Motor neuron (in vitro differentiated cells): ENCODE results near the gene HAND1. TPM values are rescaled to one million over a fixed set of nuclear protein-coding genes. Genes with fewer than 3 reads are reported as not detected.
A peak's percentile ranks its signal among the peaks of the same experiment; 100 is the strongest.
"Not testable (repeated sequence)": the region's sequence is repeated elsewhere in the genome, so short reads cannot be mapped to it uniquely, and the experiment has no call there.

Source experiments
- ATAC-seq, 8 experiments: fragments of 200-7000 bp; cut with Tn5 transposase; replicated peaks in 6 of 8; 2 replicates each; pipeline ENCODE4 v1.8.0; 2021; ENCODE audit warnings: mild to moderate bottlenecking in 8 of 8, moderate library complexity in 8 of 8
- H3K27ac ChIP-seq, 2 donors: fragments of 250-450 bp; sonication (Bioruptor Pico); 2 replicates each; pipeline ENCODE4 v1.9.0; 2021; ENCODE audit warnings: antibody characterized with exemption in 2 of 2, mild to moderate bottlenecking in 2 of 2, moderate library complexity in 1 of 2
- H3K4me1 ChIP-seq, 2 donors: fragments of 250-450 bp; sonication (Bioruptor Pico); replicated peaks in 1 of 2; 2 replicates each; pipeline ENCODE4 v1.6.1; 2021; ENCODE audit warnings: antibody characterized with exemption in 2 of 2, mild to moderate bottlenecking in 2 of 2, moderate library complexity in 1 of 2
- H3K4me3 ChIP-seq, 5 donors: fragments of 250-450 bp; sonication (Bioruptor Pico); 2 replicates each; pipeline ENCODE4 v1.9.0; 2021; ENCODE audit warnings: antibody characterized with exemption in 5 of 5, mild to moderate bottlenecking in 5 of 5, moderate library complexity in 4 of 5
- WGBS, 10 experiments: fragments of 450-650 bp; shearing (Covaris generic); methylation state at CpG; one replicate each; pipeline ENCODE4 v1.0.0; 2022; 5-methylcytosine and 5-hydroxymethylcytosine counted together
- in situ Hi-C, 9 experiments: fragments of 400-800 bp; cut with MboI; loops; one replicate each; pipeline ENCODE4 v1.15.0; 2021; ENCODE audit warnings: low sequenced_read_pairs in 9 of 9, low pct_unique_long_range_greater_than_20kb in 2 of 9; ENCODE audit not compliant: unreplicated experiment in 9 of 9
- total RNA-seq, 8 experiments: library from RNA; unstranded; fragments of 300-600 nt; gene quantifications; 2 replicates each; pipeline versions ENCODE4 v1.2.3 to v1.2.4, GENCODE V29; 2022

Gene HAND1
- total RNA-seq, 8 experiments from 2014 or later, result 0.05 to 0.38 (median 0.25) TPM; not detected in 4

- peaks cover 0 to 8% of the 10 kb centered on the region in 2 donors for H3K4me1 ChIP-seq
- in situ Hi-C loops, result no loop called here
- ATAC-seq, result no peak
- WGBS, 10 experiments, result 20 to 83% (median 72%) methylated on average over 1 to 5 of the region's 7 CpGs; no CpG with 5 or more reads in 5 of the 10 experiments
- no peak overlapping the region for H3K4me3 ChIP-seq
- H3K27ac ChIP-seq, result no peak overlapping the region
Observed at GRCh38 chr5:154517181-154517580, 39.2 kb upstream of the HAND1 start.

GRCh38 chr5:154516475-154516874 is 38.4 kb upstream of the HAND1 start:
- H3K4me1 ChIP-seq, result peaks cover 0 to 5% of the 10 kb centered on the region in 2 donors
- no peak overlapping the region for H3K27ac ChIP-seq
- no peak for ATAC-seq
- WGBS, 10 experiments, result 57 to 100% (median 89%) methylated on average over 1 to 5 of the region's 5 CpGs; no CpG with 5 or more reads in 5 of the 10 experiments
- in situ Hi-C loops, result no loop called here
- no peak overlapping the region for H3K4me3 ChIP-seq

- ATAC-seq, H3K4me1 ChIP-seq, H3K27ac ChIP-seq, in situ Hi-C loops, H3K4me3 ChIP-seq: not testable (repeated sequence)
- WGBS, 10 experiments, result 50 to 100% (median 75%) methylated on average over 1 to 5 of the region's 6 CpGs; no CpG with 5 or more reads in 2 of the 10 experiments
Observed at GRCh38 chr5:154515488-154515887, 37.5 kb upstream of the HAND1 start.

GRCh38 chr5:154514331-154514730 is 36.3 kb upstream of the HAND1 start:
- 40 to 89% (median 77%) methylated on average over 1 to 2 of the region's 2 CpGs; no CpG with 5 or more reads in 4 of the 10 experiments for WGBS, 10 experiments
- no peak for ATAC-seq
- no peak overlapping the region for H3K4me3 ChIP-seq
- no peak overlapping the region for H3K27ac ChIP-seq
- H3K4me1 ChIP-seq, result peaks cover 8 to 13% of the 10 kb centered on the region in 2 donors
- in situ Hi-C loops, result no loop called here

GRCh38 chr5:154513669-154514084 is 35.6 kb upstream of the HAND1 start:
- ATAC-seq, result no peak
- in situ Hi-C loops, result no loop called here
- Histone ChIP-seq H3K27ac (no peak overlapping the region), H3K4me3 (no peak overlapping the region), H3K4me1 (peaks cover 8 to 14% of the 10 kb centered on the region in 2 donors)
- 17 to 89% (median 58%) methylated on average over 2 to 4 of the region's 4 CpGs; no CpG with 5 or more reads in 2 of the 10 experiments for WGBS, 10 experiments

GRCh38 chr5:154511984-154512383 is 34.0 kb upstream of the HAND1 start:
- Histone ChIP-seq H3K27ac (no peak overlapping the region), H3K4me1 (peaks cover 8 to 14% of the 10 kb centered on the region in 2 donors), H3K4me3 (no peak overlapping the region)
- in situ Hi-C loops, result no loop called here
- ATAC-seq, result no peak
- WGBS, 10 experiments, result 42 to 83% (median 67%) methylated on average over 1 to 2 of the region's 2 CpGs; no CpG with 5 or more reads in 3 of the 10 experiments

- ATAC-seq, result peak in 4 of 8 experiments; percentile 50 to 59 (median 50)
- WGBS, 10 experiments, result 0 to 80% (median 35%) methylated on average over 1 to 5 of the region's 5 CpGs
- H3K27ac ChIP-seq, result no peak overlapping the region
- H3K4me1 ChIP-seq, result peaks cover 8 to 14% of the 10 kb centered on the region in 2 donors
- no peak overlapping the region for H3K4me3 ChIP-seq
- in situ Hi-C loops, result no loop called here
Observed at GRCh38 chr5:154509784-154510555, 31.9 kb upstream of the HAND1 start.

- WGBS, 10 experiments, result 40 to 100% (median 85%) methylated on average over 1 to 2 of the region's 2 CpGs; no CpG with 5 or more reads in 4 of the 10 experiments
- Histone ChIP-seq H3K4me3 (no peak overlapping the region), H3K4me1 (peaks cover 8 to 14% of the 10 kb centered on the region in 2 donors), H3K27ac (no peak overlapping the region)
- ATAC-seq, result no peak
- in situ Hi-C loops, result no loop called here
Observed at GRCh38 chr5:154508114-154508513, 30.1 kb upstream of the HAND1 start.

- 67 to 97% (median 86%) methylated on average over 4 to 8 of the region's 11 CpGs; no CpG with 5 or more reads in 1 of the 10 experiments for WGBS, 10 experiments
- H3K4me3 ChIP-seq, result no peak overlapping the region
- peaks cover 8 to 14% of the 10 kb centered on the region in 2 donors for H3K4me1 ChIP-seq
- in situ Hi-C loops, result no loop called here
- no peak for ATAC-seq
- no peak overlapping the region for H3K27ac ChIP-seq
Observed at GRCh38 chr5:154506716-154507080, 28.7 kb upstream of the HAND1 start.

GRCh38 chr5:154506049-154506715 is 28.2 kb upstream of the HAND1 start:
- WGBS, 10 experiments, result 81 to 100% (median 95%) methylated on average over 1 to 6 of the region's 8 CpGs; no CpG with 5 or more reads in 4 of the 10 experiments
- H3K4me1 ChIP-seq, result peaks cover 8 to 14% of the 10 kb centered on the region in 2 donors
- H3K27ac ChIP-seq, result no peak overlapping the region
- H3K4me3 ChIP-seq, result no peak overlapping the region
- no peak for ATAC-seq
- in situ Hi-C loops, result no loop called here

- Histone ChIP-seq H3K27ac (no peak overlapping the region), H3K4me3 (no peak overlapping the region), H3K4me1 (peaks cover 7 to 12% of the 10 kb centered on the region in 2 donors)
- ATAC-seq, result no peak
- in situ Hi-C loops, result no loop called here
- 33 to 77% (median 70%) methylated on average over 1 to 7 of the region's 10 CpGs; no CpG with 5 or more reads in 5 of the 10 experiments for WGBS, 10 experiments
Observed at GRCh38 chr5:154505567-154505966, 27.5 kb upstream of the HAND1 start.

GRCh38 chr5:154503698-154504039 is 25.6 kb upstream of the HAND1 start:
- H3K4me3 ChIP-seq, result no peak overlapping the region
- WGBS, 10 experiments, result 75 to 100% (median 85%) methylated on average over 1 to 2 of the region's 2 CpGs; no CpG with 5 or more reads in 2 of the 10 experiments
- H3K4me1 ChIP-seq, result no peaks in the 10 kb centered on the region
- in situ Hi-C loops, result no loop called here
- no peak for ATAC-seq
- H3K27ac ChIP-seq, result no peak overlapping the region

GRCh38 chr5:154502180-154502579 is 24.2 kb upstream of the HAND1 start:
- in situ Hi-C loops, result no loop called here
- no peaks in the 10 kb centered on the region for H3K4me1 ChIP-seq
- no peak for ATAC-seq
- WGBS, 10 experiments, result 20 to 63% (median 40%) methylated on average over 1 of the region's 1 CpG; no CpG with 5 or more reads in 6 of the 10 experiments
- no peak overlapping the region for H3K27ac ChIP-seq
- no peak overlapping the region for H3K4me3 ChIP-seq
